GM23248 (cell line): ENCODE measurements around the gene BIRC6. TPM values are rescaled to one million over a fixed set of nuclear protein-coding genes. Genes with fewer than 3 reads are reported as not detected.

Experiments
- DNase-seq: peaks from one replicate; pipeline ENCODE4 v3.0.0-alpha.2; 2015
- H2AFZ ChIP-seq: fragments of 200-600 bp; sonication (generic); 2 replicates; pipeline ENCODE4 v1.6.1; 2016; ENCODE audit warnings: antibody characterized with exemption
- H3F3A ChIP-seq: fragments of 200-600 bp; sonication (generic); 2 replicates; pipeline ENCODE4 v1.6.1; 2016; ENCODE audit warnings: mild to moderate bottlenecking, antibody characterized with exemption, mixed run types; ENCODE audit not compliant: insufficient read depth
- H3K27ac ChIP-seq: fragments of 200-600 bp; sonication (generic); 2 replicates; pipeline ENCODE4 v1.5.1; 2016; ENCODE audit warnings: mild to moderate bottlenecking
- H3K27me3 ChIP-seq: fragments of 200-600 bp; sonication (generic); replicated peaks from 2 replicates; pipeline ENCODE4 v1.6.1; 2016; ENCODE audit warnings: mild to moderate bottlenecking; ENCODE audit not compliant: insufficient read depth
- H3K36me3 ChIP-seq: fragments of 200-600 bp; sonication (generic); 2 replicates; pipeline ENCODE4 v1.6.1; 2016; ENCODE audit warnings: low read depth, mild to moderate bottlenecking
- H3K4me1 ChIP-seq: fragments of 200-600 bp; sonication (generic); 2 replicates; pipeline ENCODE4 v1.6.1; 2016; ENCODE audit warnings: mild to moderate bottlenecking; ENCODE audit not compliant: insufficient read depth
- H3K4me2 ChIP-seq: fragments of 200-600 bp; sonication (generic); one replicate; pipeline ENCODE4 v1.6.1; 2016; ENCODE audit warnings: mild to moderate bottlenecking; ENCODE audit not compliant: unreplicated experiment
- H3K4me3 ChIP-seq: fragments of 200-600 bp; sonication (generic); 2 replicates; pipeline ENCODE4 v1.5.1; 2016; ENCODE audit warnings: mild to moderate bottlenecking
- H3K79me2 ChIP-seq: fragments of 200-600 bp; sonication (generic); 2 replicates; pipeline ENCODE4 v1.6.1; 2016; ENCODE audit warnings: mild to moderate bottlenecking; ENCODE audit not compliant: insufficient read depth
- H3K9ac ChIP-seq: fragments of 200-600 bp; sonication (generic); 2 replicates; pipeline ENCODE4 v1.6.1; 2016; ENCODE audit warnings: mild to moderate bottlenecking
- H3K9me2 ChIP-seq: fragments of 200-600 bp; sonication (generic); 2 replicates; pipeline ENCODE4 v1.6.1; 2016; ENCODE audit warnings: mixed run types, mild to moderate bottlenecking, moderate library complexity; ENCODE audit not compliant: insufficient read depth
- H3K9me3 ChIP-seq: fragments of 200-600 bp; sonication (generic); one replicate; pipeline ENCODE4 v1.6.1; 2017; ENCODE audit warnings: low read depth
- H4K20me1 ChIP-seq: fragments of 200-600 bp; sonication (generic); 2 replicates; pipeline ENCODE4 v1.6.0; 2016; ENCODE audit not compliant: insufficient read depth
- EZH2 ChIP-seq: fragments of 200-600 bp; sonication (generic); IDR thresholded peaks from 2 replicates; pipeline ENCODE4 v1.6.1; 2018; ENCODE audit warnings: antibody characterized with exemption, mild to moderate bottlenecking; ENCODE audit not compliant: insufficient read depth, poor library complexity, severe bottlenecking
- EZH2phosphoT487 ChIP-seq: fragments of 200-600 bp; sonication (generic); IDR thresholded peaks from 2 replicates; pipeline ENCODE4 v1.6.1; 2018; ENCODE audit warnings: antibody characterized with exemption, moderate library complexity, mild to moderate bottlenecking, low read depth; ENCODE audit not compliant: insufficient read depth
- WGBS, 2 experiments: methylation state at CpG; one replicate each; pipeline ENCODE4 v1.1.6; 2015 to 2017; ENCODE audit warnings: low lambda C conversion rate in 2 of 2, low coverage in 1 of 2; ENCODE audit errors: missing lambda C conversion rate in 2 of 2; 5-methylcytosine and 5-hydroxymethylcytosine counted together
- in situ Hi-C: fragments of 300-500 bp; cut with MboI; formaldehyde crosslinking; loops from 2 replicates; pipeline ENCODE4 v1.15.0; 2020
- polyA plus RNA-seq: library from polyadenylated mRNA; unstranded; fragments of >200 nt; fragmentation: Nextera tagmentation; extraction: Ambion mirVana; gene quantifications from 2 replicates; pipeline ENCODE4 v1.2.1, GENCODE V29; 2016
- total RNA-seq: library from RNA; depleted of rRNA; stranded (reverse); fragments of >200 nt; shearing (Covaris generic); gene quantifications from 2 replicates; pipeline ENCODE4 v1.2.3, GENCODE V29; 2014

BIRC6 gene
- total and polyA plus RNA-seq, 2 experiments from 2014 or later: 16.0 to 122 TPM

DNA sequence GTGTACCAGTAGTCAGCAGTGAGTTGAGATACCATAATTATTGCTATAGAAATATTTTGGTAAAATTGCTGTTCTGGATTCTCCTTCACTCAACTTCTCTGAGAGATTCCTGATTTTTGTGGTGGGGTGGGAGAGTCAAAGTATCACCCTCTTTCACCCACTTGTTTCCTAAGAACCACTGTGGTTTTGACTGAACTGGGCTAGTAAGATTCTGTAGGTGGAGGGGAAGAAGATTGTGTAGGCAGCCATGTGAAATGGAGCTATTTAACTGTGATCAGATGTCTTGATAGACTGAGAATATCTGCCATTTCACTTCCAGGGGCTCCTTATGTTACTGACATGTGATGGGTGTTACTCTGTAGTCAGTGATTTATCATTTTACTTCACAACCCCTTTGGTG is 45.3 kb downstream of the BIRC6 start:
- Histone ChIP-seq H3K27me3 (no peaks in the 10 kb centered on the region), H3F3A (peaks cover 5% of the 10 kb centered on the region; the same call in 1 of the 2 replicates), H2AFZ (no peak overlapping the region), H3K36me3 (peaks cover 43% of the 10 kb centered on the region), H3K9me2 (no peaks in the 10 kb centered on the region), H3K4me3 (no peak overlapping the region), H3K79me2 (peaks cover 88% of the 10 kb centered on the region), H3K4me1 (no peaks in the 10 kb centered on the region), H3K4me2 (no peak overlapping the region), H3K9ac (no peak overlapping the region), H3K9me3 (no peaks in the 10 kb centered on the region), H4K20me1 (no peaks in the 10 kb centered on the region), H3K27ac (no peak overlapping the region)
- DNase-seq: no peak
- TF ChIP-seq EZH2: no peak
- no peak for TF ChIP-seq EZH2phosphoT487
- in situ Hi-C loops: no loop called here

- no peak overlapping the region for H3K9ac ChIP-seq
- H3K4me1 ChIP-seq: no peaks in the 10 kb centered on the region
- in situ Hi-C loops: no loop called here
- H3K36me3 ChIP-seq: peaks cover 58% of the 10 kb centered on the region
- no peaks in the 10 kb centered on the region for H3K27me3 ChIP-seq
- 93 to 98% methylated on average over 5 of the region's 5 CpGs for WGBS, 2 experiments
- no peak overlapping the region for H3K27ac ChIP-seq
- peaks cover 93% of the 10 kb centered on the region for H3K79me2 ChIP-seq
- H3K9me3 ChIP-seq: no peaks in the 10 kb centered on the region
- H4K20me1 ChIP-seq: no peaks in the 10 kb centered on the region
- no peak for TF ChIP-seq EZH2
- no peak for TF ChIP-seq EZH2phosphoT487
- peaks cover 5% of the 10 kb centered on the region; the same call in 1 of the 2 replicates for H3F3A ChIP-seq
- H2AFZ ChIP-seq: no peak overlapping the region
- no peak overlapping the region for H3K4me3 ChIP-seq
- DNase-seq: no peak
- no peak overlapping the region for H3K4me2 ChIP-seq
- H3K9me2 ChIP-seq: no peaks in the 10 kb centered on the region
Observed at GRCh38 chr2:32403782-32404181, 47.0 kb downstream of the BIRC6 start.

DNA sequence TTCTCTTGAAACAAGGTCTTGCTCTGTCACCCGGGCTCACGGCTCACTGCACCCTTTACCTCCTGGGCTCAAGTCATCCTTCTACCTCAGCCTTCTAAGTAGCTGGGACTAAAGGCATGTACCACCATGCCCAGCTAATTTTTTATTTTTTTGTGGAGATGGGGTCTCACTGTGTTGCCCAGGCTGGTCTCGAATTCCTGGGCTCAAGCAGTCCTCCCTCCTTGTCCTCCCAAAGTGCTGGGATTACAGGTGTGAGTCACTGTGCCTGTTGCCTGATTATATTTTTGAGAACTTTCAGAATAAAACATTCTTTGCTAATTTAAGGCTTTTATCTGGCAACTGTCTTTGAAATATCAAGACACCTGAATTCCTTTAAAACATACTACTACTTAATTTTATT is 47.9 kb downstream of the BIRC6 start:
- Histone ChIP-seq H3K4me1 (no peaks in the 10 kb centered on the region), H3K27me3 (no peaks in the 10 kb centered on the region), H3K9ac (no peak overlapping the region), H3K4me2 (no peak overlapping the region), H2AFZ (no peak overlapping the region), H3K9me3 (no peaks in the 10 kb centered on the region), H3K9me2 (no peaks in the 10 kb centered on the region), H3F3A (peaks cover 5% of the 10 kb centered on the region; the same call in 1 of the 2 replicates), H3K27ac (no peak overlapping the region), H3K36me3 (peaks cover 58% of the 10 kb centered on the region), H4K20me1 (no peaks in the 10 kb centered on the region), H3K4me3 (no peak overlapping the region), H3K79me2 (peaks cover 95% of the 10 kb centered on the region)
- no peak for DNase-seq
- TF ChIP-seq EZH2phosphoT487 (no peak), EZH2 (no peak)
- WGBS, 2 experiments: 98 to 100% methylated on average over 3 of the region's 3 CpGs
- in situ Hi-C loops: no loop called here

- Histone ChIP-seq H4K20me1 (no peaks in the 10 kb centered on the region), H3K27me3 (no peaks in the 10 kb centered on the region), H3K9me2 (no peaks in the 10 kb centered on the region), H3K4me3 (no peak overlapping the region), H3K9ac (no peak overlapping the region), H3K79me2 (peaks cover 96% of the 10 kb centered on the region), H3K4me1 (peaks cover 6% of the 10 kb centered on the region), H3F3A (peaks cover 6% of the 10 kb centered on the region), H2AFZ (no peak overlapping the region), H3K36me3 (peaks cover 32% of the 10 kb centered on the region), H3K4me2 (no peak overlapping the region), H3K27ac (no peak overlapping the region), H3K9me3 (no peaks in the 10 kb centered on the region)
- 89% methylated on average over 1 of the region's 1 CpG; no CpG with 5 or more reads in 1 of the 2 experiments for WGBS, 2 experiments
- no peak for DNase-seq
- in situ Hi-C loops: no loop called here
- TF ChIP-seq EZH2phosphoT487 (no peak), EZH2 (no peak)
Observed at GRCh38 chr2:32416519-32416918, 59.7 kb downstream of the BIRC6 start.

- no peak overlapping the region for H3K4me3 ChIP-seq
- 96 to 99% methylated on average over 10 of the region's 10 CpGs for WGBS, 2 experiments
- in situ Hi-C loops: no loop called here
- H3K79me2 ChIP-seq: peaks cover 96% of the 10 kb centered on the region
- no peak overlapping the region for H3K9ac ChIP-seq
- no peaks in the 10 kb centered on the region for H4K20me1 ChIP-seq
- no peaks in the 10 kb centered on the region for H3K9me3 ChIP-seq
- no peaks in the 10 kb centered on the region for H3K9me2 ChIP-seq
- no peak for DNase-seq
- TF ChIP-seq EZH2phosphoT487 (no peak), EZH2 (no peak)
- peaks cover 18% of the 10 kb centered on the region for H3F3A ChIP-seq
- peaks cover 32% of the 10 kb centered on the region for H3K36me3 ChIP-seq
- no peak overlapping the region for H3K4me2 ChIP-seq
- no peaks in the 10 kb centered on the region for H3K27me3 ChIP-seq
- H2AFZ ChIP-seq: no peak overlapping the region
- H3K4me1 ChIP-seq: peaks cover 18% of the 10 kb centered on the region
- H3K27ac ChIP-seq: no peak overlapping the region
Observed at GRCh38 chr2:32417659-32418058, 60.8 kb downstream of the BIRC6 start.
